Measurements from ENCODE around the gene NEMP1. TPM values are rescaled to one million over a fixed set of nuclear protein-coding genes. Genes with fewer than 3 reads are reported as not detected.
A peak's percentile ranks its signal among the peaks of the same experiment; 100 is the strongest.

The NEMP1 gene
- total and polyA plus RNA-seq, 2 of the 13 experiments (the other 11 are each of a cell fraction or from before 2014, with no cell fraction given) = 11.4 to 12.9 TPM

GRCh38 chr12:57096748-57097553 lies 18.4 kb upstream of the NEMP1 start (continued):
- TF ChIP-seq KIAA2018 (CRISPR knock-in tag; IDR thresholded peaks at IDR 0.05; ENCODE audit: borderline replicate concordance) = no peak
- TF ChIP-seq CHCHD3 (CRISPR knock-in tag; IDR thresholded peaks at IDR 0.05) = no peak
- TF ChIP-seq, protein P1, sequence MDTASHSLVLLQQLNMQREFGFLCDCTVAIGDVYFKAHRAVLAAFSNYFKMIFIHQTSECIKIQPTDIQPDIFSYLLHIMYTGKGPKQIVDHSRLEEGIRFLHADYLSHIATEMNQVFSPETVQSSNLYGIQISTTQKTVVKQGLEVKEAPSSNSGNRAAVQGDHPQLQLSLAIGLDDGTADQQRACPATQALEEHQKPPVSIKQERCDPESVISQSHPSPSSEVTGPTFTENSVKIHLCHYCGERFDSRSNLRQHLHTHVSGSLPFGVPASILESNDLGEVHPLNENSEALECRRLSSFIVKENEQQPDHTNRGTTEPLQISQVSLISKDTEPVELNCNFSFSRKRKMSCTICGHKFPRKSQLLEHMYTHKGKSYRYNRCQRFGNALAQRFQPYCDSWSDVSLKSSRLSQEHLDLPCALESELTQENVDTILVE (CRISPR knock-in tag; IDR thresholded peaks at IDR 0.05) = no peak
- TF ChIP-seq ZNF367 (CRISPR knock-in tag; IDR thresholded peaks at IDR 0.05; ENCODE audit: borderline replicate concordance) = no peak
- TF ChIP-seq KDM1A (CRISPR knock-in tag; IDR thresholded peaks at IDR 0.05) = peak; percentile 66; the same call in 1 of the 2 replicates
- no peak for TF ChIP-seq ZNF674 (CRISPR knock-in tag; IDR thresholded peaks at IDR 0.05; ENCODE audit: low read depth)
- no peak for TF ChIP-seq ZNF224 (CRISPR knock-in tag; IDR thresholded peaks at IDR 0.05)
- no peak for TF ChIP-seq ZIK1 (CRISPR knock-in tag; IDR thresholded peaks at IDR 0.05; ENCODE audit: borderline replicate concordance, low read depth)
- 0 out of 2 replicates have a peak, but pooled peaks have one; percentile 44 for TF ChIP-seq NFIB (CRISPR knock-in tag; IDR thresholded peaks at IDR 0.05; ENCODE audit: borderline replicate concordance)
- TF ChIP-seq SALL2 (CRISPR knock-in tag; IDR thresholded peaks at IDR 0.05) = no peak
- TF ChIP-seq AGO2 (optimal IDR thresholded peaks at IDR 0.05; ENCODE audit: low read depth, low read length) = peak; percentile 34
- TF ChIP-seq ZNF598 (CRISPR knock-in tag; IDR thresholded peaks at IDR 0.05; ENCODE audit: borderline replicate concordance) = no peak
- TF ChIP-seq PHF5A (CRISPR knock-in tag; IDR thresholded peaks at IDR 0.05; ENCODE audit: low read depth, unreplicated experiment) = no peak
- TF ChIP-seq, protein P2, sequence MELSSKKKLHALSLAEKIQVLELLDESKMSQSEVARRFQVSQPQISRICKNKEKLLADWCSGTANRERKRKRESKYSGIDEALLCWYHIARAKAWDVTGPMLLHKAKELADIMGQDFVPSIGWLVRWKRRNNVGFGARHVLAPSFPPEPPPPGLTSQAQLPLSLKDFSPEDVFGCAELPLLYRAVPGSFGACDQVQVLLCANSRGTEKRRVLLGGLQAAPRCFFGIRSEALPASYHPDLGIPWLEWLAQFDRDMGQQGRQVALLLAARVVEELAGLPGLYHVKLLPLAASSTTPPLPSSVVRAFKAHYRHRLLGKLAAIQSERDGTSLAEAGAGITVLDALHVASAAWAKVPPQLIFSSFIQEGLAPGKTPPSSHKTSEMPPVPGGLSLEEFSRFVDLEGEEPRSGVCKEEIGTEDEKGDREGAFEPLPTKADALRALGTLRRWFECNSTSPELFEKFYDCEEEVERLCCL (CRISPR knock-in tag; IDR thresholded peaks at IDR 0.05; ENCODE audit: borderline replicate concordance) = no peak
- TF ChIP-seq ZNF629 (CRISPR knock-in tag; conservative IDR thresholded peaks at IDR 0.05) = peak; percentile 91
- no peak for TF ChIP-seq CREM (IDR thresholded peaks at IDR 0.05)
- no peak for TF ChIP-seq CREM (CRISPR knock-in tag; IDR thresholded peaks at IDR 0.05)
- TF ChIP-seq MXD4 (CRISPR knock-in tag; IDR thresholded peaks at IDR 0.05) = no peak

All from HepG2 (cell line).